ENCODE measurements around the gene PRELID3B.

The PRELID3B gene

DNA sequence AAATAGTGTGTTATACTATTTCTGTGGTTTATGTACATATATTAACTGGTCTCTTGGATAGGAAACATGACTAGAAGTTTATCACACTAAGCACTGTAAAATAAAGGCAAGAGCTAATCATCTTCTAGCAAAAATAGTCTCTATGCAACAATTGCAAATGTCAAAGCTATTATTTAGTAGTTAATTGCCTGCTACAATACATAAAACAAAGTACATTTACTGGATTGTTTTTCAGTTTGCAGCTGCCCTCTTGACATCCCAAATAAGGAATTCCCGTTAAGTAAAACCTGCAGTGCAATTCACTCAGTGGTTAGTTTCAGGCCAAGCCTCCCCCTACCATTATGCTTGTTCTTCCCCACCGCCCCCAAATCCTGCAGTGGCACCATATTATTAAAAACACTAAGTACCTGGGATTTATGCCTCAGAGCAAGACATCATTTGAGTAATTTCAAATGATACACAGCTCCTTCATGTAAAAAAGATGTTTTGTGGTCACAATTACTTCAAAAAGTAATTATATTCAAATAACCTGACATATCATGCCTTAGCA, 8.9 kb downstream of the PRELID3B start:
- TF ChIP-seq, protein P1, sequence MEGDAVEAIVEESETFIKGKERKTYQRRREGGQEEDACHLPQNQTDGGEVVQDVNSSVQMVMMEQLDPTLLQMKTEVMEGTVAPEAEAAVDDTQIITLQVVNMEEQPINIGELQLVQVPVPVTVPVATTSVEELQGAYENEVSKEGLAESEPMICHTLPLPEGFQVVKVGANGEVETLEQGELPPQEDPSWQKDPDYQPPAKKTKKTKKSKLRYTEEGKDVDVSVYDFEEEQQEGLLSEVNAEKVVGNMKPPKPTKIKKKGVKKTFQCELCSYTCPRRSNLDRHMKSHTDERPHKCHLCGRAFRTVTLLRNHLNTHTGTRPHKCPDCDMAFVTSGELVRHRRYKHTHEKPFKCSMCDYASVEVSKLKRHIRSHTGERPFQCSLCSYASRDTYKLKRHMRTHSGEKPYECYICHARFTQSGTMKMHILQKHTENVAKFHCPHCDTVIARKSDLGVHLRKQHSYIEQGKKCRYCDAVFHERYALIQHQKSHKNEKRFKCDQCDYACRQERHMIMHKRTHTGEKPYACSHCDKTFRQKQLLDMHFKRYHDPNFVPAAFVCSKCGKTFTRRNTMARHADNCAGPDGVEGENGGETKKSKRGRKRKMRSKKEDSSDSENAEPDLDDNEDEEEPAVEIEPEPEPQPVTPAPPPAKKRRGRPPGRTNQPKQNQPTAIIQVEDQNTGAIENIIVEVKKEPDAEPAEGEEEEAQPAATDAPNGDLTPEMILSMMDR (IDR thresholded peaks at IDR 0.05; ENCODE audit: low read depth, low read length) = no peak
- Histone ChIP-seq H3K4me3 (ENCODE audit: low read depth, low read length) (no peak overlapping the region), H3K36me3 (peaks cover 76% of the 10 kb centered on the region), H3K27me3 (ENCODE audit: insufficient read depth, low read depth, severe bottlenecking) (no peaks in the 10 kb centered on the region), H3K9me3 (ENCODE audit: severe bottlenecking) (no peaks in the 10 kb centered on the region), H3K27ac (no peak overlapping the region)
- DNase-seq = no peak

DNA sequence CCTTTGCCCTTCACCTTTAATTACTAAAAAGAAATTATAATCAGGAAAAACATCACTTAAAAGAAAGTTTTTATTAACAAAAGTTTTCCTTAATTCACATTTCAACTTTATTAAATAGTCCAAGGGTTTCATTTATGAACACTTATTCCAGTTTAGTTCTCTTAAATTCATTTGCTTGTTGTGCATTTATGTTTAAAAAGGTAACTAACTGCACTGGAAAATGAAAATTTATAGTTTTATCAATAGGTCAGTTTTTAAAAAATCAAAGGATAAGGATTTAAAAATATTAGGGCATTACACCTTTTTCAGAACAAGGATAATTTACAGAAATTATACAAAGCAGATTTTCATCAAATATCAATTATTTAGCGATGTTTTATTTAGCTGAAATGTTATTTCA, 9.5 kb downstream of the PRELID3B start:
- Histone ChIP-seq H3K36me3 (peaks cover 80% of the 10 kb centered on the region), H3K9me3 (ENCODE audit: severe bottlenecking) (no peaks in the 10 kb centered on the region), H3K27ac (peak overlapping the region; percentile 90), H3K4me3 (ENCODE audit: low read depth, low read length) (peak overlapping the region; percentile 84), H3K27me3 (ENCODE audit: insufficient read depth, low read depth, severe bottlenecking) (no peaks in the 10 kb centered on the region)
- TF ChIP-seq, protein P1 (IDR thresholded peaks at IDR 0.05; ENCODE audit: low read depth, low read length) = no peak
- no peak for DNase-seq

DNA sequence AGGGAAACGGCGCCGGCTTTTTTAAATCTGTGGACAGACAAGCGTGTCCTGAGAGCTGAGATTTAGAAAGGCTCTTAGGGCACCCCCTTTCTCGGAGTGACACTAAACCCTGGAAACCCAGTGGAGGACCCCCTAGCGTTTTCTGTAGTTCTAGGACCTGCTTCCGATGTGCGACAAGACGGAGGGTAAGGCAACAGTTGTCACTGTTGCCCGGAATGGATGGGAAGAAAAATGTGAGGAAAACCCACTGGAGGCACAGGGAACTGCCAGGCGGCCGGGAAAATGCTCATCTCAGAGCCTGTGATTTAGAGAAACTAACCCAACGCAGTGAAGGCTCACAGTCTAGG, 9.9 kb downstream of the PRELID3B start:
- Histone ChIP-seq H3K9me3 (ENCODE audit: severe bottlenecking) (no peaks in the 10 kb centered on the region), H3K27me3 (ENCODE audit: insufficient read depth, low read depth, severe bottlenecking) (no peaks in the 10 kb centered on the region), H3K4me3 (ENCODE audit: low read depth, low read length) (peak overlapping the region; percentile 84), H3K36me3 (peaks cover 80% of the 10 kb centered on the region), H3K27ac (peak overlapping the region; percentile 90)
- peak; percentile 70 for DNase-seq
- TF ChIP-seq, protein P1 (IDR thresholded peaks at IDR 0.05; ENCODE audit: low read depth, low read length) = peak; percentile 11; the same call in 1 of the 2 replicates

DNA sequence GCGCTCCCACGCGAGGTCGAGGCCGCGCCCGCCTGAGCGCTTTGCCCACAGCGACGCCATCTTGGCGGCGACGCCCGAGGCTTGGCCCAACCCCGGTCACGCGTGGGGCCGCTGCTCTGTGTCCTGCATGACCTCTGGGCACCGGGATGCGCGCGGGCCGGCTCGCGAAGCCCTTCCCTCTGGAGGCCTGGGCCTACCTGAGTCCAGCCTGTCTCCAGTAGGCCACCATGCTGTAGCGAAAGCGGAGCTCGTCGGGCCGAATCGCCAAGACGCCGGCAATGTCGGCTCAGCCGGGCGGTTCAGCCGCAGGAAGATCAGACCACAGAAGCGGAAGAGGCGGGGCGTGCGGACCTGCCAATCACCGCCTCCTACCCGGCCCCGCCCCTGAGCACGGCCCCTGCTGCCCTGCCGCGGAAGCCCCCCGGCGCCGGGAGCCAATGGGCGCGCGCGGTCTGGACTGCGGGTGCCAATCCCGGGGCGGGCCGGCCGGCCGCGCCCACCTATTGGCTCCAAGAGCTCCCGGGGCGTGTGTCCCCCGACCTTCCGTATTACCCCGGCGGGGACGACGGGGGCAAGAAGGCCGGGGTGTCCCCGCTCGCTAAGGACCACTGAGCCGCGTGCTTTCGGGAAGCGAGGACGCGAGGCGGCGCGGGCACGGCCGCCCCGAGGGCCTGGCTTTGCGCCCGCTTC, 10.4 kb downstream of the PRELID3B start, which contains the start of gene ATP5F1E:
Gene ATP5F1E, minus strand, starts transcription at position 313 of the 690 bp plus-strand sequence. Its CDS starts 84 bp downstream, at position 229.
- Histone ChIP-seq H3K27me3 (ENCODE audit: insufficient read depth, low read depth, severe bottlenecking) (no peaks in the 10 kb centered on the region), H3K36me3 (peaks cover 80% of the 10 kb centered on the region), H3K27ac (peak within 1 kb of the TSS; percentile 90), H3K9me3 (ENCODE audit: severe bottlenecking) (no peaks in the 10 kb centered on the region), H3K4me3 (ENCODE audit: low read depth, low read length) (peak within 1 kb of the TSS; percentile 84)
- peak; percentile 96 for DNase-seq
- TF ChIP-seq, protein P1 (IDR thresholded peaks at IDR 0.05; ENCODE audit: low read depth, low read length) = no peak

DNA sequence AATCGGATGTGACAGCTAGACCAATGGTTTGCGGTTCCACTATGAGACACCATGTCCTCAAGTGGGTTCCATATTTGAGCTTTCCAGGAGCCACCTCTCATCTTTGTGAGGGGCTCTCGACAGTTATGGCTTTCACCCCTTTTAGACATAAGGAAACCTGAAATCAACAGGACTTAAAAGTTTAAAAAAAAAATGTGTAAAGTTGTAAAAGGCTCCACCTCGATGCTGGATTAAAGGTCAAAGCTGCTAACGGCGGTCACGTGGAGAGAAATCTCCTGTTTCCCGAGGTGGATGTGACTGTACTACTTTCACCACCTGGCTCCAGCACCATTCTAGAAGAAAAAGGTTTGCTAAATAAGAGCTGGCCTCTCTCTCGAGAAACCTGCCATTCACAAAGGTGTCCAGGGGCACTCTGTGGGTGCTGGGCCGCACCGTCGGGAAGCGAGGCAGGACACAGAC, 11.0 kb downstream of the PRELID3B start:
- no peak for DNase-seq
- Histone ChIP-seq H3K9me3 (ENCODE audit: severe bottlenecking) (no peaks in the 10 kb centered on the region), H3K4me3 (ENCODE audit: low read depth, low read length) (peak overlapping the region; percentile 84), H3K27me3 (ENCODE audit: insufficient read depth, low read depth, severe bottlenecking) (no peaks in the 10 kb centered on the region), H3K27ac (peak overlapping the region; percentile 90), H3K36me3 (peaks cover 80% of the 10 kb centered on the region)
- TF ChIP-seq, protein P1 (IDR thresholded peaks at IDR 0.05; ENCODE audit: low read depth, low read length) = no peak

Data from WERI-Rb-1 (cell line).